HCT116 (cell line): Measurements from ENCODE around the gene KLK12.

ENCODE experiments used
- CEBPB ChIP-seq: IDR thresholded peaks from 2 replicates; pipeline ENCODE4 v1.6.1; 2012; ENCODE audit warnings: low read depth
- CTCF ChIP-seq, 3 experiments: fragments of 200-600 bp in 1 of 3; sonication (generic) in 1 of 3; IDR thresholded peaks in 2 of 3; conservative IDR thresholded peaks in 1 of 3; 2 replicates each; pipeline ENCODE4 v1.5.1; 2012 to 2017; ENCODE audit warnings: low read depth in 2 of 3, low read length in 2 of 3, antibody characterized with exemption in 1 of 3, borderline replicate concordance in 1 of 3, control low read depth in 1 of 3, mild to moderate bottlenecking in 1 of 3, mixed read lengths in 1 of 3, mixed run types in 1 of 3, moderate library complexity in 1 of 3; ENCODE audit not compliant: insufficient read depth in 1 of 3
- EGR1 ChIP-seq: IDR thresholded peaks from 2 replicates; pipeline ENCODE4 v1.6.1; 2012; ENCODE audit warnings: low read depth
- ELF1 ChIP-seq: IDR thresholded peaks from 2 replicates; pipeline ENCODE4 v1.6.1; 2012; ENCODE audit warnings: low read depth, borderline replicate concordance
- EZH2 ChIP-seq: fragments of 200-600 bp; sonication (generic); IDR thresholded peaks from 2 replicates; pipeline ENCODE4 v1.6.1; 2017; ENCODE audit warnings: antibody characterized with exemption, mixed run types
- EZH2phosphoT487 ChIP-seq: fragments of 200-600 bp; IDR thresholded peaks from 2 replicates; pipeline ENCODE4 v1.6.1; 2018; ENCODE audit warnings: antibody characterized with exemption, borderline replicate concordance
- POLR2A ChIP-seq: IDR thresholded peaks from 2 replicates; pipeline ENCODE4 v1.7.0; 2011; ENCODE audit warnings: borderline replicate concordance; ENCODE audit not compliant: insufficient read depth, insufficient read length; ENCODE audit errors: extremely low read depth
- POLR2AphosphoS5 ChIP-seq: IDR thresholded peaks from 2 replicates; pipeline ENCODE4 v1.6.1; 2011; ENCODE audit warnings: mild to moderate bottlenecking, low read depth, low read length, moderate library complexity
- REST ChIP-seq: IDR thresholded peaks from 2 replicates; pipeline ENCODE4 v1.6.1; 2012; ENCODE audit warnings: low read depth
- YY1 ChIP-seq: IDR thresholded peaks from 2 replicates; pipeline ENCODE4 v1.6.1; 2011; ENCODE audit warnings: low read length, low read depth, moderate library complexity, mild to moderate bottlenecking; ENCODE audit not compliant: insufficient replicate concordance; ENCODE audit errors: extremely low read depth
- ZBTB33 ChIP-seq: IDR thresholded peaks from 2 replicates; pipeline ENCODE4 v1.6.1; 2011; ENCODE audit warnings: mild to moderate bottlenecking, low read length, moderate library complexity; ENCODE audit not compliant: insufficient replicate concordance; ENCODE audit errors: extremely low read depth
- ZFX ChIP-seq: fragments of 450-650 bp; IDR thresholded peaks from 2 replicates; pipeline ENCODE4 v1.6.1; 2017
- ZNF274 ChIP-seq: fragments of 200-500 bp; sonication (Bioruptor generic); IDR thresholded peaks from 2 replicates; pipeline ENCODE4 v1.6.1; 2014; ENCODE audit warnings: mild to moderate bottlenecking, low read depth, low read length, inconsistent platforms
- TF ChIP-seq, protein P1 (sequence below): IDR thresholded peaks from 2 replicates; pipeline ENCODE4 v1.6.1; 2012

GRCh38 chr19:51002089-51002532 lies 32.7 kb downstream of the KLK12 start:
- TF ChIP-seq REST (no peak), POLR2A (no peak), ZFX (no peak), ELF1 (no peak), POLR2AphosphoS5 (no peak), CTCF (IDR thresholded peaks at IDR 0.05 in 2 of 3, conservative IDR thresholded peaks at IDR 0.05 in 1 of 3; ENCODE audit: borderline replicate concordance in 1 of 3, insufficient read depth in 1 of 3, low read depth in 2 of 3, low read length in 2 of 3) (no peak), EGR1 (no peak), EZH2 (no peak), ZBTB33 (no peak), ZNF274 (no peak), CEBPB (no peak), YY1 (no peak), EZH2phosphoT487 (no peak)
- TF ChIP-seq, protein P1, sequence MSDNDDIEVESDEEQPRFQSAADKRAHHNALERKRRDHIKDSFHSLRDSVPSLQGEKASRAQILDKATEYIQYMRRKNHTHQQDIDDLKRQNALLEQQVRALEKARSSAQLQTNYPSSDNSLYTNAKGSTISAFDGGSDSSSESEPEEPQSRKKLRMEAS = no peak
